PC-9 (cell line): ENCODE data around the gene MASP1. TPM values are rescaled to one million over a fixed set of nuclear protein-coding genes. Genes with fewer than 3 reads are reported as not detected.

ENCODE experiments used
- BruUV-seq: library from RNA; stranded (reverse); fragments of 400-500 nt; replicated peaks from 2 replicates; lab custom pipeline; 2021; lab: Mats Ljungman, UMichigan
- CTCF ChIA-PET: fragments of 300-600 bp; sonication (Branson Sonifier 250); formaldehyde crosslinking; loops from one replicate; lab custom pipeline; 2022; ENCODE audit warnings: antibody characterized with exemption; lab: Charles Lee
- POLR2A ChIA-PET: fragments of 300-600 bp; sonication (Branson Sonifier 250); formaldehyde crosslinking; loops from one replicate; lab custom pipeline; 2022; ENCODE audit warnings: antibody characterized with exemption; ENCODE audit not compliant: unreplicated experiment; lab: Charles Lee
- DNase-seq, 2 experiments: peaks; one replicate each; pipeline versions ENCODE4 v3.0.0 to v3.0.0-alpha.2; 2015 to 2022; ENCODE audit warnings: mixed read lengths in 1 of 2
- H2AFZ ChIP-seq: fragments of 200-600 bp; sonication (generic); 2 replicates; pipeline ENCODE4 v1.8.1; 2017; ENCODE audit warnings: antibody characterized with exemption
- H3F3A ChIP-seq: fragments of 200-600 bp; sonication (generic); 2 replicates; pipeline ENCODE4 v1.8.1; 2017; ENCODE audit warnings: antibody characterized with exemption, mild to moderate bottlenecking, low read depth; ENCODE audit not compliant: insufficient read depth
- H3K27ac ChIP-seq: fragments of 200-600 bp; sonication (generic); 2 replicates; pipeline ENCODE4 v1.6.1; 2016; ENCODE audit warnings: mixed run types
- H3K27me3 ChIP-seq: fragments of 200-600 bp; sonication (generic); 2 replicates; pipeline ENCODE4 v1.6.1; 2016; ENCODE audit warnings: low read depth, mixed run types; ENCODE audit not compliant: insufficient read depth
- H3K36me3 ChIP-seq: fragments of 200-600 bp; sonication (generic); 2 replicates; pipeline ENCODE4 v1.6.1; 2016; ENCODE audit warnings: low read depth, mixed run types
- H3K4me1 ChIP-seq: fragments of 200-600 bp; sonication (generic); replicated peaks from 2 replicates; pipeline ENCODE4 v1.6.1; 2016; ENCODE audit warnings: mixed run types; ENCODE audit not compliant: insufficient read depth
- H3K4me2 ChIP-seq: fragments of 200-600 bp; sonication (generic); 2 replicates; pipeline ENCODE4 v1.6.1; 2017; ENCODE audit warnings: mixed run types
- H3K4me3 ChIP-seq: fragments of 200-600 bp; sonication (generic); 2 replicates; pipeline ENCODE4 v1.6.1; 2016; ENCODE audit warnings: mixed run types
- H3K79me2 ChIP-seq: fragments of 200-600 bp; sonication (generic); 2 replicates; pipeline ENCODE4 v1.6.1; 2017; ENCODE audit warnings: low read depth, mixed run types
- H3K9me2 ChIP-seq: fragments of 200-600 bp; sonication (generic); 2 replicates; pipeline ENCODE4 v1.8.1; 2017; ENCODE audit warnings: mild to moderate bottlenecking; ENCODE audit not compliant: insufficient read depth
- H3K9me3 ChIP-seq: fragments of 200-600 bp; sonication (generic); 2 replicates; pipeline ENCODE4 v1.8.1; 2016; ENCODE audit warnings: low read depth; ENCODE audit not compliant: insufficient read depth
- H4K20me1 ChIP-seq: fragments of 200-600 bp; sonication (generic); 2 replicates; pipeline ENCODE4 v1.8.1; 2017; ENCODE audit not compliant: insufficient read depth
- EZH2 ChIP-seq: fragments of 200-600 bp; sonication (generic); IDR thresholded peaks from 2 replicates; pipeline ENCODE4 v1.8.0; 2017; ENCODE audit warnings: antibody characterized with exemption, low read depth
- intact Hi-C: fragments of 100-400 bp; cut with micrococcal nuclease; formaldehyde crosslinking; loops from one replicate; pipeline ENCODE4 v1.10.0; 2022; ENCODE audit not compliant: unreplicated experiment
- total RNA-seq: library from RNA; stranded (reverse); gene quantifications from 2 replicates; pipeline ENCODE4 v1.2.3, GENCODE V29; 2021
- TF ChIP-seq, protein P1 (sequence below): fragments of 200-600 bp; sonication (generic); conservative IDR thresholded peaks from 2 replicates; pipeline ENCODE4 v1.6.1; 2017; ENCODE audit warnings: mixed run types, antibody characterized with exemption, mild to moderate bottlenecking, moderate library complexity

MASP1 gene
- total RNA-seq, 1 experiment from 2014 or later = not detected

GRCh38 chr3:187322291-187322690, 30.8 kb upstream of the MASP1 start:
- H3K4me3 ChIP-seq = no peak overlapping the region
- ChIA-PET CTCF (no interaction called here), POLR2A (no interaction called here)
- H2AFZ ChIP-seq = no peak overlapping the region
- TF ChIP-seq EZH2 = no peak
- TF ChIP-seq, protein P1, sequence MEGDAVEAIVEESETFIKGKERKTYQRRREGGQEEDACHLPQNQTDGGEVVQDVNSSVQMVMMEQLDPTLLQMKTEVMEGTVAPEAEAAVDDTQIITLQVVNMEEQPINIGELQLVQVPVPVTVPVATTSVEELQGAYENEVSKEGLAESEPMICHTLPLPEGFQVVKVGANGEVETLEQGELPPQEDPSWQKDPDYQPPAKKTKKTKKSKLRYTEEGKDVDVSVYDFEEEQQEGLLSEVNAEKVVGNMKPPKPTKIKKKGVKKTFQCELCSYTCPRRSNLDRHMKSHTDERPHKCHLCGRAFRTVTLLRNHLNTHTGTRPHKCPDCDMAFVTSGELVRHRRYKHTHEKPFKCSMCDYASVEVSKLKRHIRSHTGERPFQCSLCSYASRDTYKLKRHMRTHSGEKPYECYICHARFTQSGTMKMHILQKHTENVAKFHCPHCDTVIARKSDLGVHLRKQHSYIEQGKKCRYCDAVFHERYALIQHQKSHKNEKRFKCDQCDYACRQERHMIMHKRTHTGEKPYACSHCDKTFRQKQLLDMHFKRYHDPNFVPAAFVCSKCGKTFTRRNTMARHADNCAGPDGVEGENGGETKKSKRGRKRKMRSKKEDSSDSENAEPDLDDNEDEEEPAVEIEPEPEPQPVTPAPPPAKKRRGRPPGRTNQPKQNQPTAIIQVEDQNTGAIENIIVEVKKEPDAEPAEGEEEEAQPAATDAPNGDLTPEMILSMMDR = no peak
- peaks cover 52% of the 10 kb centered on the region; the same call in 1 of the 2 replicates for H3K27me3 ChIP-seq
- no peaks in the 10 kb centered on the region for H3K9me3 ChIP-seq
- no peaks in the 10 kb centered on the region for H3K79me2 ChIP-seq
- DNase-seq = no peak
- no peaks in the 10 kb centered on the region for H3K36me3 ChIP-seq
- no peak overlapping the region for H3K4me2 ChIP-seq
- H3K4me1 ChIP-seq = no peaks in the 10 kb centered on the region
- no peak overlapping the region for H3K27ac ChIP-seq
- BruUV-seq = no TSS peak
- H4K20me1 ChIP-seq = no peaks in the 10 kb centered on the region
- H3K9me2 ChIP-seq = no peaks in the 10 kb centered on the region
- intact Hi-C loops = no loop called here
- H3F3A ChIP-seq = no peaks in the 10 kb centered on the region

DNA sequence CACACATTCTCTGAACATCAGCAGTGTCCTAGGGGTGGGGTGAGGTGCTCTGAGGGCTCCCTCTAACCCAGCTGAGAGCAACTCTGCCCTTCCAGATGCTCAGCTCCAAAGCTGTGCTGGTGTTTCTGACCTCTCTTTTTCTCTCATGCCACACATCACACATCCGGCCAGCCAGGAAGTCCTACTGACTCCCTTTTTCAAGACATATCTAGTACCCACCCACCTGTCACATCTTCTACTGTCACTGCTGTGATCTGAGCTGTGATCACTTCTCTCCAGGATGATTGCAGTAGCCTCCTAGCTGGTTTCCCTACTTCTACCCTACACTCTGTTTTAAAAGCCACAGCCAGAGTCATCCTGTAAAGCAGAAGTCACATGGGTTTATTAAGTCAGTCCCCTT, 30.2 kb upstream of the MASP1 start:
- no peak overlapping the region for H3K4me3 ChIP-seq
- H3K4me2 ChIP-seq = no peak overlapping the region
- H3K27me3 ChIP-seq = peaks cover 51% of the 10 kb centered on the region; the same call in 1 of the 2 replicates
- no peak overlapping the region for H2AFZ ChIP-seq
- no TSS peak for BruUV-seq
- H3K79me2 ChIP-seq = no peaks in the 10 kb centered on the region
- DNase-seq = no peak
- intact Hi-C loops = no loop called here
- CTCF ChIA-PET = interaction anchor here (0.6 kb wide), 1 partner anchor 112 kb away, joined by 3 read pairs; no protein-coding TSS in a partner anchor
- no peaks in the 10 kb centered on the region for H3F3A ChIP-seq
- H3K9me3 ChIP-seq = no peaks in the 10 kb centered on the region
- no peaks in the 10 kb centered on the region for H3K36me3 ChIP-seq
- no peak overlapping the region for H3K27ac ChIP-seq
- POLR2A ChIA-PET = no interaction called here
- H4K20me1 ChIP-seq = no peaks in the 10 kb centered on the region
- H3K4me1 ChIP-seq = no peaks in the 10 kb centered on the region
- H3K9me2 ChIP-seq = no peaks in the 10 kb centered on the region
- TF ChIP-seq EZH2 = no peak
- TF ChIP-seq, protein P1 = no peak

GRCh38 chr3:187319699-187320302, 28.3 kb upstream of the MASP1 start:
- CTCF ChIA-PET = interaction anchor here (0.6 to 4.6 kb wide), 16 partner anchors 68 to 471 kb away, joined by 3 to 81 read pairs (median 4); partner anchors contain the start of gene RPL39L
- H3K9me2 ChIP-seq = no peaks in the 10 kb centered on the region
- intact Hi-C loops = loop anchor here (1.0 to 5.0 kb wide), 8 partner anchors 100 to 470 kb away; partner anchors contain the start of gene RPL39L
- no peaks in the 10 kb centered on the region for H3F3A ChIP-seq
- peaks cover 41% of the 10 kb centered on the region for H3K27me3 ChIP-seq
- no peaks in the 10 kb centered on the region for H3K79me2 ChIP-seq
- DNase-seq = peak; percentile 64 to 72
- H3K4me1 ChIP-seq = no peaks in the 10 kb centered on the region
- no peak for TF ChIP-seq EZH2
- TF ChIP-seq, protein P1 = peak; percentile 85
- H3K27ac ChIP-seq = no peak overlapping the region
- BruUV-seq = no TSS peak
- no peak overlapping the region for H2AFZ ChIP-seq
- no peak overlapping the region for H3K4me3 ChIP-seq
- no peaks in the 10 kb centered on the region for H3K36me3 ChIP-seq
- POLR2A ChIA-PET = interaction anchor here (0.5 kb wide), 2 partner anchors 182 to 474 kb away, joined by 3 to 5 read pairs; no protein-coding TSS in a partner anchor
- no peak overlapping the region for H3K4me2 ChIP-seq
- no peaks in the 10 kb centered on the region for H3K9me3 ChIP-seq
- H4K20me1 ChIP-seq = no peaks in the 10 kb centered on the region
